ENCODE data around the gene HTR4.

Gene HTR4

GRCh38 chr5:148524721-148525120, 129.6 kb downstream of the HTR4 start:
- no peak for DNase-seq

- no peak for DNase-seq
These were observed 131.2 kb downstream of the HTR4 start for GRCh38 chr5:148523139-148523538.

DNA sequence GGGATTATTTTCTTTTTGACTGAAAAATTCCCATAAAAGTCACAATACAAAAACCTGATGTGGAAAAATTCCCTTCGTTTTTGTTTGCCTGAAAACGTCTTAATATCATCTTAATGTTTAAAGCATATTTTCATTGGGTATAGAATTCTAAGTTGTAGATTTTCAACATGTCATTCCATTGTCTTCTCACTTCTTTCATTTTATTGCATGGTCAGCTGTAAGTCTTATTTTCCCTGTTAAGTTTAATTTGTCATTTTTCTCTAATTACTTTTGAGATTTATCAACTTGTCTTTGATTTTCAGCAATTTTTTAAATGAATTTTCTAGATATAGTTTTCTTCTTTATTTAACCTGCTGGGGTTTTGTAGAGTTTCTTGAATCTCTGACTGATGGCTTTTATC, 138.9 kb downstream of the HTR4 start:
- DNase-seq = no peak

GRCh38 chr5:148514344-148514743, 140.0 kb downstream of the HTR4 start:
- DNase-seq = no peak

GRCh38 chr5:148512498-148512897, 141.8 kb downstream of the HTR4 start:
- DNase-seq = no peak

GRCh38 chr5:148511810-148512347, 142.4 kb downstream of the HTR4 start:
- no peak for DNase-seq

GRCh38 chr5:148509893-148510292, 144.4 kb downstream of the HTR4 start:
- DNase-seq = no peak

GRCh38 chr5:148507648-148508047, 146.7 kb downstream of the HTR4 start:
- DNase-seq = no peak

- DNase-seq = no peak
These were observed 154.9 kb downstream of the HTR4 start for GRCh38 chr5:148499452-148499851.

DNA sequence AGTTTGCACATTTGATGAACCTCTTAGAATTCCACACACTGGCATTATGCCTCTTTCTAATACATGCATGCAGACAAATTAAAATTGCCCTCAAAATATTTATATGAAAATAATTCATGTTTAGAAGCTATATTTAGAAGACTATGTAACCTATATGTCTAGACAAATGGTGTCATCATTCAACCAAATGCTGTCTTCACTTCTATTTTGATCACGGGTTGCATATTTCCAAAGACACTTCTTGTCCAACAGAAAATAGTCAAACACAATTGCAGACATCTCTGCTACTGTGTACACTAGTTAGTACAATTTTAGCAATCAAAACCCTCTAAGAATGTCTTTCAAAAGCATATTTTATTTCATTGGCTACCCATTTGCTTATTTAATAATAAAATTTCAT, 156.6 kb downstream of the HTR4 start:
- no peak for DNase-seq

- no peak for DNase-seq
These were observed 162.0 kb downstream of the HTR4 start for GRCh38 chr5:148492351-148492750.

- DNase-seq = no peak
These were observed 162.5 kb downstream of the HTR4 start for GRCh38 chr5:148491793-148492184.

- DNase-seq = no peak
These were observed 163.1 kb downstream of the HTR4 start for GRCh38 chr5:148491015-148491792.

DNA sequence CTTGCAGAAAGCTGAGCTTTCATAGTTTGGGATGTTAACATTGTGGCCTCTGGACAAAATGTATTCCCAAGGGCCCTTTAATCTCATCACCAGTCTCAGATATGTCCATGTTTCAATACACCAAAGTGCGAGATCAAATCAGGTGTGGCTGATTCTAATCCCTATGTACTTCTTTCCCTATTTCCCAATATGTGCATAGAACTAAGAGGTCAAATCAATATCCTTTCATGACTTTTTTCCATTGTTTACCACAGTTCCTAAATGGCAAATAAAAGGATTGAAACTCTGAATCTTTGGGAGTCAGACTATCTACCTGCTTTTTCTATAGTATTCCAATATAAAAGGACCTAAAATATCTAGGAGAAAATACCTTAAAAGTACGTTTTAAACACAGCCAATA, 165.6 kb downstream of the HTR4 start:
- no peak for DNase-seq

- DNase-seq = no peak
These were observed 167.9 kb downstream of the HTR4 start for GRCh38 chr5:148486456-148486855.

DNA sequence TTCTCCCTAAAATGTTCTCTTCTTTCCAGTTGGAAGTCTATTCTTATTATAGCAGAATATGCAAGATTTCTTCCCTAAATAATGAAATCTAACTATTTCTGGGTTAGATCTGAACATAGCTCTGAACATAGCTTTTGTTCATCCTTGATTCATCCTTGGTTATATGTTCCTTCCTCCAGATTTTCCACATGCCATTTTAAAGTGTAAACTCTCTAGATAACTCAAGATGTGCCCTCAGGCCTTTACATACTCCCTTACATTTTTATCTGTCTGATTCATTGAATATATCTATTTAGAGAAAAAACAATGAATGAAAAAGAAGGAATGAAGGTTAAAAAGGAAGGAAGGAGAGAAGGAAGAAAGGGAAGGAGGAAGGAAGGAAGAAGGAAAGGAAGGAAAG, 169.7 kb downstream of the HTR4 start:
- no peak for DNase-seq

DNA sequence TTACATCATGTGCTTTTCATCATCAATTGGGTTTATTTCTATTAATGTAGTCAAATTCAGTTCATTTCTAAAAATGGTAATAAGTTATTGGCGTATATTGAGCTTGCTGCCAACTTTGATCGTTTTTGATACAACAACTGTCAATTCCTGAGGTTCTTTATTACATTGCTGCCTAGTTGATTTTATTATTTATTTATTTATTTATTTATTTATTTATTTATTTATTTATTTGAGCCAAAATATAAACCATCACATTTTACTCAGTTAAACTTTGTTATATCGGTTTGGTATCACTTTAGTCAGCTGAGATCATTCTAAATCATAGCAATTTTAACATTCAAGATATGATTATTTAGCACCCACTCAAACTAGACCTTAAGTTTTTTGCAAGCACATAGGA, 170.6 kb downstream of the HTR4 start:
- no peak for DNase-seq

DNA sequence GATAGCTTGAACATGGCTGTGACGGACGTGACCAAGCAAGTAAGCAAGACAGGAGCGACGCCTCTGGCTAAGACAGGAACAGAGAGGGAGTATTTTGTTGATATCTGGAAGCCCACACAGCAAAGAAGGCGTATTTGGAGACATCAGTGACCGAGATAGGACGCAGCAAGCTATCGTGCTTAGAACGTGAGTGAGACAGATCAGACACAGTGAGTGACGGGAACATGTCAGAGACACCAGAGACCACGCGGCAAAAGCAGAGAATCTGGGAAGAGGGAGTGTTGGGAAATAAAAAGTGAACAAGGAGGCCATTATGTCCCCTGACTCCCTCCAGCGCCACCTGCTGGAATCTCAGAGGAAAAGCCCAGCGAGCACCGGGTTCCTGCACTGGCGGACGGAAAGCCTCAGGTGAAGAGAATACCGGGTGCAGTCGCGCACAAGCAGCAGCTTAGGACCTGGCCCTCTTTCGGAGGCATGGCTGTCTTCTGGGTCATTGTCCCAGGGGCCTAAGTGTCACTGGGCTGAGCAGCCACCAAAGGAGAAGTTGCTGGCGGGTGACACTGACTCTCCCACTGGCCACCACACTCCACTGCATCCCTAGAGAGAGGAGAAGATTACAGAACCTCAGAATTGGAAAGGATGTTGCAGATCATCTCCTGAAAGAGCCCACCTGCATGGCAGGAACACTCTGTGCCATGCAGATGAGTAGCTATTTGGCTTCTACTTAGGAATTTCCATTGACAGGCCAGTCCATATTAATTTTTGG, 171.4 kb downstream of the HTR4 start:
- peak; percentile 55 for DNase-seq

GRCh38 chr5:148482196-148482595, 172.1 kb downstream of the HTR4 start:
- DNase-seq = no peak

- DNase-seq = no peak
These were observed 176.9 kb downstream of the HTR4 start for GRCh38 chr5:148477429-148477828.

DNA sequence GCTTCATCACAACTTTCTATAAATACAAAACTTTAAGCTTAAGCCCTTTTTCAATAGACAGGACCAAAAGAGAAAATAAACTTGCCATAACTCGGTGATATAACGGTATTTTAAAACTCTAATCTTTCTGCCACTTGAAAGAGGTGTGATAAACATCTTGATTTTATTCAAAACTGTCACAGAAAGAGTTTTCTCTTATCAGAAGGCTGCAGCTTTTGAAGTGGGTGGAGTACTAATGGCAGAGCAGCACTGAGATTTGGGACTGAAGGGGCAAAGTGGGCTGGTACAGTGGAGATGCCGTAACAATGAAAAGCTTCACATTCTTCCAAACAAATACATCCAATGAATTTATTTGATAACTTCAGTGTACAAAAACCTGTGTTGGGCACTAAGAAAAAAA, 178.0 kb downstream of the HTR4 start:
- DNase-seq = no peak

DNA sequence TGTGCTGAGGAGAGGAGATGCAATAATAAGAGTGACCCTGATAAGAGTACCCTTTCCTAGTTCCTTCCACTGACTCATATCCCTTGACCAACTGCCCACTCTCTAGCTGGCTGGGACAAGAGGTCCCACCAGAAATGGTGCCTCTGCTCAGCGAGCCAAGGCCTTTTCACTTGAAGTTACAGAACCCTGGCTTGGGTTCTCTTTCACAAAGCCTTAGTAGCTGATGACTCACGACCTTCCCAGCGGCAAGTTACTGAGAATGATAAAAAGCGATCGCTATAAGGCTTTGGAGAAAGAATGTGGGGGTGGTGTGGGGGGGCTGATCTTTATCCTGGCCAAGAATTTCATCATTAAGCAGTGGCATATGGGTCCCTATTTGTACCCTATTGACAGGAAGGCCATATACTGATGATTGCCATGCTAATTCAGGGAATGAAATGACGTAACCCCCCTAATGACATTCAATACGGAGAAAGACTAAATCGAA, 180.3 kb downstream of the HTR4 start:
- DNase-seq = no peak

DNA sequence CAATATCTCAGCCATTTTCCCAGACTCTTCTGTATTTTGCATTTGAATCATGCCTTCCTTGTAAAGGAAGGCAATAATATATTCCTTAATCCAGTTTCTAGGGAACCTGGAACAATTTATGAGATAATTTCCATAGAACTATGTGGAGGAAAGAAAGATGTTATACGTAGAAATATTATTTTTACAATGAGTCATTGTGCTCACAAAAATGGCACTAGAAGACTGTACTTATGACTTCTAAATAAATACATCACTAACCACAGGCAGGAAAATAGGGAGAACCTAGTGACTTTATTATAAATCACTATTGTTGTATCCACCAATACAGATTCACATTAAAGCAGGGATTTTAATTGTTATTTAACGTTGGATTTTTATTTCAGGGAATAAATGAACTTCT, 182.9 kb downstream of the HTR4 start:
- DNase-seq = no peak

- DNase-seq = no peak
These were observed 184.8 kb downstream of the HTR4 start for GRCh38 chr5:148469501-148469935.
